PFSK-1 (cell line): ENCODE data around the gene CPTP.
A peak's percentile ranks its signal among the peaks of the same experiment; 100 is the strongest.

Experiments used
- FOXP2 ChIP-seq: optimal IDR thresholded peaks from 2 replicates; pipeline ENCODE3; 2011; ENCODE audit warnings: borderline replicate concordance, control low read depth, inconsistent platforms; ENCODE audit not compliant: insufficient read depth; ENCODE audit errors: extremely low read length, extremely low read depth
- POLR2AphosphoS5 ChIP-seq: IDR thresholded peaks from 2 replicates; pipeline ENCODE4 v1.6.1; 2012; ENCODE audit warnings: low read depth, mild to moderate bottlenecking, control low read depth, low read length, moderate library complexity
- SIN3A ChIP-seq: IDR thresholded peaks from 2 replicates; pipeline ENCODE4 v1.6.1; 2012; ENCODE audit warnings: mild to moderate bottlenecking, low read length, moderate library complexity, borderline replicate concordance; ENCODE audit not compliant: insufficient read depth
- TAF1 ChIP-seq: IDR thresholded peaks from 2 replicates; pipeline ENCODE4 v1.6.1; 2012; ENCODE audit warnings: low read length, control low read depth, borderline replicate concordance; ENCODE audit not compliant: insufficient read depth
- TF ChIP-seq, protein P1 (sequence below), 2 experiments: IDR thresholded peaks; 2 replicates each; pipeline versions ENCODE4 v1.6.1 to v1.8.0; 2011 to 2012; ENCODE audit warnings: low read depth in 2 of 2, low read length in 2 of 2, control low read depth in 1 of 2, inconsistent platforms in 1 of 2, mild to moderate bottlenecking in 1 of 2, moderate library complexity in 1 of 2; ENCODE audit not compliant: insufficient read depth in 1 of 2

The CPTP gene

DNA sequence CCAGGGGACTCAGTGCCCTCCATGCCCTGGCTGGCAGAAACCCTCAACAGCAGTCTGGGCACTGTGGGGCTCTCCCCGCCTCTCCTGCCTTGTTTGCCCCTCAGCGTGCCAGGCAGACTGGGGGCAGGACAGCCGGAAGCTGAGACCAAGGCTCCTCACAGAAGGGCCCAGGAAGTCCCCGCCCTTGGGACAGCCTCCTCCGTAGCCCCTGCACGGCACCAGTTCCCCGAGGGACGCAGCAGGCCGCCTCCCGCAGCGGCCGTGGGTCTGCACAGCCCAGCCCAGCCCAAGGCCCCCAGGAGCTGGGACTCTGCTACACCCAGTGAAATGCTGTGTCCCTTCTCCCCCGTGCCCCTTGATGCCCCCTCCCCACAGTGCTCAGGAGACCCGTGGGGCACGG is 3.7 kb downstream of the CPTP start:
- TF ChIP-seq TAF1 (no peak), FOXP2 (no peak), SIN3A (no peak), POLR2AphosphoS5 (no peak)
- TF ChIP-seq, protein P1, sequence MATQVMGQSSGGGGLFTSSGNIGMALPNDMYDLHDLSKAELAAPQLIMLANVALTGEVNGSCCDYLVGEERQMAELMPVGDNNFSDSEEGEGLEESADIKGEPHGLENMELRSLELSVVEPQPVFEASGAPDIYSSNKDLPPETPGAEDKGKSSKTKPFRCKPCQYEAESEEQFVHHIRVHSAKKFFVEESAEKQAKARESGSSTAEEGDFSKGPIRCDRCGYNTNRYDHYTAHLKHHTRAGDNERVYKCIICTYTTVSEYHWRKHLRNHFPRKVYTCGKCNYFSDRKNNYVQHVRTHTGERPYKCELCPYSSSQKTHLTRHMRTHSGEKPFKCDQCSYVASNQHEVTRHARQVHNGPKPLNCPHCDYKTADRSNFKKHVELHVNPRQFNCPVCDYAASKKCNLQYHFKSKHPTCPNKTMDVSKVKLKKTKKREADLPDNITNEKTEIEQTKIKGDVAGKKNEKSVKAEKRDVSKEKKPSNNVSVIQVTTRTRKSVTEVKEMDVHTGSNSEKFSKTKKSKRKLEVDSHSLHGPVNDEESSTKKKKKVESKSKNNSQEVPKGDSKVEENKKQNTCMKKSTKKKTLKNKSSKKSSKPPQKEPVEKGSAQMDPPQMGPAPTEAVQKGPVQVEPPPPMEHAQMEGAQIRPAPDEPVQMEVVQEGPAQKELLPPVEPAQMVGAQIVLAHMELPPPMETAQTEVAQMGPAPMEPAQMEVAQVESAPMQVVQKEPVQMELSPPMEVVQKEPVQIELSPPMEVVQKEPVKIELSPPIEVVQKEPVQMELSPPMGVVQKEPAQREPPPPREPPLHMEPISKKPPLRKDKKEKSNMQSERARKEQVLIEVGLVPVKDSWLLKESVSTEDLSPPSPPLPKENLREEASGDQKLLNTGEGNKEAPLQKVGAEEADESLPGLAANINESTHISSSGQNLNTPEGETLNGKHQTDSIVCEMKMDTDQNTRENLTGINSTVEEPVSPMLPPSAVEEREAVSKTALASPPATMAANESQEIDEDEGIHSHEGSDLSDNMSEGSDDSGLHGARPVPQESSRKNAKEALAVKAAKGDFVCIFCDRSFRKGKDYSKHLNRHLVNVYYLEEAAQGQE (IDR thresholded peaks at IDR 0.05; ENCODE audit: insufficient read depth in 1 of 2, low read depth in 2 of 2, low read length in 2 of 2) = no peak

DNA sequence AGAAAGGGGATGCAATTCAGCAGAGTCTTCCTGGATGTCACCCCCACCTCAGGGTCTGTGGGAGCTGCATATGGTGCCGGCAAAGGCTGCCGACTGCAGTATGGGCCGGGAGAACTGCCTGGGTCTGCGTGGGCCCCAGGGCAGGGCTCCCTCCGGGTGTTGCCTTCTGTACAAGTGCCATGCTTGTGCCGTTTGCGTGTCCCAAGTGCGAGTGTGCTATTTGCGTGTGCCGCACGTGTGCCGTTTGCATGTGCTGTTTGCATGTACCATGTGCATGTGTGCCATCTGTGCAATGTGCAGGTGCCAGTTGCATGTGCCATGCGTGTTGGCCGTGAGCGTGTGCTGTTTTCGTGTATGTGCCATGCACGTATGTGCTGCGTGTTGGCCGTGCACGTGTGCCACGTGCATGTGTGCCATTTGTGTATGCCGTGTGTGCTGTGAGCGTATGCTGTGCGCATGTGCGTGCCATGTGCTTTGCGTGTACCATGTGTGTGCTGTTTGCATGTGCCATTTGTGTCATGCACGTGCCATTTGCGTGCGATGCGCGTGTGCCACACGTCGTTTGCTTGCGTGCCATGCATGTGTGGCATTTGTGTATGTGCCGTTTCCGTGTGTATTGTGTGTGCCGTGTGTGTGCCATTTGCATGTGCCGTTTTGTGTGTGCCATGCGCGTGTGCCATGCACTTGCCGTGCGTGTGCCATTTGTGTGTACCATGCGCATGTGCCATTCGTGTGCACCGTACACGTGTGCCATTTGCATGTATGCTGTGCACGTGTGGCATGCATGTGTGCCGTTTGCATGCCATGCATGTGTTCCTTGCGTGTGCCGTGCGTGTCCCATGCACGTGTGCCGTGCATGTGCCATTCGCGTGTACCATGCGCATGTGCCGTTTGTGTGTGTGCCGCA is 5.0 kb downstream of the CPTP start:
- TF ChIP-seq SIN3A (no peak), TAF1 (no peak), POLR2AphosphoS5 (no peak; the same call in 1 of the 2 replicates), FOXP2 (peak; percentile 50)
- TF ChIP-seq, protein P1 (IDR thresholded peaks at IDR 0.05; ENCODE audit: insufficient read depth in 1 of 2, low read depth in 2 of 2, low read length in 2 of 2) = no peak

DNA sequence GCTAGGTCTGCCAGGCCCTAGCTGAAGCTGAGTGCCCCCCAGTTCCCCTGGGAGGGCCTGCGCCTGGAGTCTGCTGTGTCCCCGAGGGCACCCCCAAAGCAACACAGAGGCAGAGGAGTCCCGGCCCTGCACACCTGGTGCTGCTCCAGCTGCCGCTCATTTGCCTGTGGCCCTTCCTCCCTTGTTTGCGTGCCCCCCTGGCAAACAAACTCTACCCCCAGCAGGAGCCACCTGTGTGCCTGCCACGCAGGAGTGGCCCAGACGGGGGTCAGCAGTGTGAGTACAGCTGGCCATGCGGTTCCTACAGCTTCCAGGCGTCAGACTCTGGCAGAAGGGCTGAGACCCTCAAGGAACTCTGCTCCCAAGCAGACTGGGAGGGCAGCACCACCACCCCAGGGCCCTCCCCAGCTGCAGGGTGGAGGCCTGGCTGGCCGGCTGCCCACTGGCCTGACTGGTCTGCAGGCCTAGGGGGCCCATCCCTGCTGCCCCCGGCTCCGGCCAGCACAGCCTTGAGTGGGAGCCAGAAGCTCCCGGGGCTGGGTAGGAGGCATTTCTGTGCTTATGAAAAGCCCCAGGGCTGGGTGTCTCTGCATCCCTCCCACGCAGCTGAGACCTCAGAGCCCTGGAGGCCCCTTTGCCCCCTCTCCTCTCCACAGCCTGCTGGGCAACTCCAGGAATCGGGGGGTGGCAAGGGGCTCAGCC is 5.9 kb downstream of the CPTP start:
- TF ChIP-seq POLR2AphosphoS5 (no peak), FOXP2 (no peak), SIN3A (no peak)
- TF ChIP-seq, protein P1 (IDR thresholded peaks at IDR 0.05; ENCODE audit: insufficient read depth in 1 of 2, low read depth in 2 of 2, low read length in 2 of 2) = no peak

DNA sequence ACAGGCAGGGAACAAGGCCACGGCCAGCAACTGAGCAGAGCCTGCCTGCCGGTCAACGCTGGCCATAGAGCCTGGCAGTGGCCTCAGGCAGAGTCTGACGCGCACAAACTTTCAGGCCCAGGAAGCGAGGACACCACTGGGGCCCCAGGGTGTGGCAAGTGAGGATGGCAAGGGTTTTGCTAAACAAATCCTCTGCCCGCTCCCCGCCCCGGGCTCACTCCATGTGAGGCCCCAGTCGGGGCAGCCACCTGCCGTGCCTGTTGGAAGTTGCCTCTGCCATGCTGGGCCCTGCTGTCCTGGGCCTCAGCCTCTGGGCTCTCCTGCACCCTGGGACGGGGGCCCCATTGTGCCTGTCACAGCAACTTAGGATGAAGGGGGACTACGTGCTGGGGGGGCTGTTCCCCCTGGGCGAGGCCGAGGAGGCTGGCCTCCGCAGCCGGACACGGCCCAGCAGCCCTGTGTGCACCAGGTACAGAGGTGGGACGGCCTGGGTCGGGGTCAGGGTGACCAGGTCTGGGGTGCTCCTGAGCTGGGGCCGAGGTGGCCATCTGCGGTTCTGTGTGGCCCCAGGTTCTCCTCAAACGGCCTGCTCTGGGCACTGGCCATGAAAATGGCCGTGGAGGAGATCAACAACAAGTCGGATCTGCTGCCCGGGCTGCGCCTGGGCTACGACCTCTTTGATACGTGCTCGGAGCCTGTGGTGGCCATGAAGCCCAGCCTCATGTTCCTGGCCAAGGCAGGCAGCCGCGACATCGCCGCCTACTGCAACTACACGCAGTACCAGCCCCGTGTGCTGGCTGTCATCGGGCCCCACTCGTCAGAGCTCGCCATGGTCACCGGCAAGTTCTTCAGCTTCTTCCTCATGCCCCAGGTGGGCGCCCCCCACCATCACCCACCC is 6.7 kb downstream of the CPTP start, which contains the start of gene TAS1R3:
TSS of gene TAS1R3 (plus strand) at position 213 of the 898 bp plus-strand sequence. CDS start at position 279, 66 bp downstream.
- no peak for TF ChIP-seq FOXP2

DNA sequence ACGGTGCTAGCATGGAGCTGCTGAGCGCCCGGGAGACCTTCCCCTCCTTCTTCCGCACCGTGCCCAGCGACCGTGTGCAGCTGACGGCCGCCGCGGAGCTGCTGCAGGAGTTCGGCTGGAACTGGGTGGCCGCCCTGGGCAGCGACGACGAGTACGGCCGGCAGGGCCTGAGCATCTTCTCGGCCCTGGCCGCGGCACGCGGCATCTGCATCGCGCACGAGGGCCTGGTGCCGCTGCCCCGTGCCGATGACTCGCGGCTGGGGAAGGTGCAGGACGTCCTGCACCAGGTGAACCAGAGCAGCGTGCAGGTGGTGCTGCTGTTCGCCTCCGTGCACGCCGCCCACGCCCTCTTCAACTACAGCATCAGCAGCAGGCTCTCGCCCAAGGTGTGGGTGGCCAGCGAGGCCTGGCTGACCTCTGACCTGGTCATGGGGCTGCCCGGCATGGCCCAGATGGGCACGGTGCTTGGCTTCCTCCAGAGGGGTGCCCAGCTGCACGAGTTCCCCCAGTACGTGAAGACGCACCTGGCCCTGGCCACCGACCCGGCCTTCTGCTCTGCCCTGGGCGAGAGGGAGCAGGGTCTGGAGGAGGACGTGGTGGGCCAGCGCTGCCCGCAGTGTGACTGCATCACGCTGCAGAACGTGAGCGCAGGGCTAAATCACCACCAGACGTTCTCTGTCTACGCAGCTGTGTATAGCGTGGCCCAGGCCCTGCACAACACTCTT is 7.6 kb downstream of the CPTP start:
- TF ChIP-seq SIN3A (no peak), TAF1 (no peak)
- TF ChIP-seq, protein P1 (IDR thresholded peaks at IDR 0.05; ENCODE audit: insufficient read depth in 1 of 2, low read depth in 2 of 2, low read length in 2 of 2) = no peak
